Measurements from ENCODE around the gene MAP3K3.

The MAP3K3 gene

DNA sequence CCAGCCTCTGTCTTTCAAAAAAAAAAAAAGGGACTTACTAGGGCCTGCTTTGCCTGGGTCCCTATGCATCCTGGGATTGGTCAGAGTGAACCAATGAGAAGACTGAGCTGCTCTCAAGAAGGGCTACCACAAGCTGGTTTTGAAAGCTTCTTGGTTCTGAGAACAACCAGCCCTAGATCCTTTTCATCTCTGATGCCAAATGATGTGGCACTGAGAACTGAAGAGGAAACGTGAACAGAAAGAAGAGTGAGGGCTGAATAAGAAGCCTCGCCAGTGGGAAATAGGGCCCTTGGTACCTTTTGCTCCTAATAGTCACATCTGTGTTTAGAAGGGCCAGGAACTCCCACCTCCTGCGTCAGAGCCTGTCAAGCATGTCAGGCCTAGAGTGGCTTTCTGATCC is 10.9 kb upstream of the MAP3K3 start:
- no peak for TF ChIP-seq FOXM1 (IDR thresholded peaks at IDR 0.05; ENCODE audit: borderline replicate concordance, low read depth)
- TF ChIP-seq YY1 (IDR thresholded peaks at IDR 0.05; ENCODE audit: low read depth), result no peak
- TF ChIP-seq REST (IDR thresholded peaks at IDR 0.05; ENCODE audit: low read depth), result no peak
- no peak for TF ChIP-seq CREB1 (IDR thresholded peaks at IDR 0.05; ENCODE audit: low read depth)
- no peak for TF ChIP-seq TEAD4 (IDR thresholded peaks at IDR 0.05)
- TF ChIP-seq RAD21 (IDR thresholded peaks at IDR 0.05; ENCODE audit: low read depth), result no peak
- TF ChIP-seq USF1 (IDR thresholded peaks at IDR 0.05), result no peak

GRCh38 chr17:63613663-63614062 is 8.6 kb upstream of the MAP3K3 start:
- no peak for TF ChIP-seq TCF12 (IDR thresholded peaks at IDR 0.05; ENCODE audit: low read depth)
- no peak for TF ChIP-seq FOXM1 (IDR thresholded peaks at IDR 0.05; ENCODE audit: borderline replicate concordance, low read depth)
- TF ChIP-seq YY1 (IDR thresholded peaks at IDR 0.05; ENCODE audit: low read depth), result no peak
- TF ChIP-seq CEBPB (IDR thresholded peaks at IDR 0.05), result no peak
- TF ChIP-seq RAD21 (IDR thresholded peaks at IDR 0.05; ENCODE audit: low read depth), result no peak
- TF ChIP-seq TAF1 (IDR thresholded peaks at IDR 0.05; ENCODE audit: low read depth), result no peak
- no peak for TF ChIP-seq EP300 (IDR thresholded peaks at IDR 0.05; ENCODE audit: borderline replicate concordance)

GRCh38 chr17:63621229-63621683 is 961 bp upstream of the MAP3K3 start:
- TF ChIP-seq, protein P1, sequence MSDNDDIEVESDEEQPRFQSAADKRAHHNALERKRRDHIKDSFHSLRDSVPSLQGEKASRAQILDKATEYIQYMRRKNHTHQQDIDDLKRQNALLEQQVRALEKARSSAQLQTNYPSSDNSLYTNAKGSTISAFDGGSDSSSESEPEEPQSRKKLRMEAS (IDR thresholded peaks at IDR 0.05), result no peak
- TF ChIP-seq RAD21 (IDR thresholded peaks at IDR 0.05; ENCODE audit: low read depth), result no peak
- no peak for TF ChIP-seq EP300 (IDR thresholded peaks at IDR 0.05; ENCODE audit: borderline replicate concordance)
- TF ChIP-seq TAF1 (IDR thresholded peaks at IDR 0.05; ENCODE audit: low read depth), result no peak
- TF ChIP-seq ZBTB7A (IDR thresholded peaks at IDR 0.05; ENCODE audit: low read depth), result no peak
- no peak for TF ChIP-seq FOXM1 (IDR thresholded peaks at IDR 0.05; ENCODE audit: borderline replicate concordance, low read depth)
- no peak for TF ChIP-seq USF1 (IDR thresholded peaks at IDR 0.05)
- no peak for TF ChIP-seq REST (IDR thresholded peaks at IDR 0.05; ENCODE audit: low read depth)
- no peak for TF ChIP-seq CREB1 (IDR thresholded peaks at IDR 0.05; ENCODE audit: low read depth)
- no peak for TF ChIP-seq NFIC (IDR thresholded peaks at IDR 0.05)
- no peak for TF ChIP-seq CEBPB (IDR thresholded peaks at IDR 0.05)
- no peak for TF ChIP-seq TCF12 (IDR thresholded peaks at IDR 0.05; ENCODE audit: low read depth)
- TF ChIP-seq YY1 (IDR thresholded peaks at IDR 0.05; ENCODE audit: low read depth), result no peak
- TF ChIP-seq EGR1 (IDR thresholded peaks at IDR 0.05), result no peak
- no peak for TF ChIP-seq TEAD4 (IDR thresholded peaks at IDR 0.05)

GRCh38 chr17:63622574-63623390 is 565 bp downstream of the MAP3K3 start:
- TF ChIP-seq TAF1 (IDR thresholded peaks at IDR 0.05; ENCODE audit: low read depth), result no peak; the same call in 1 of the 2 replicates
- TF ChIP-seq, protein P1 (IDR thresholded peaks at IDR 0.05), result 0 out of 2 replicates have a peak, but pooled peaks have one; percentile 20
- TF ChIP-seq USF1 (IDR thresholded peaks at IDR 0.05), result no peak
- TF ChIP-seq CEBPB (IDR thresholded peaks at IDR 0.05), result no peak
- no peak; the same call in 1 of the 2 replicates for TF ChIP-seq TCF12 (IDR thresholded peaks at IDR 0.05; ENCODE audit: low read depth)
- TF ChIP-seq EP300 (IDR thresholded peaks at IDR 0.05; ENCODE audit: borderline replicate concordance), result no peak
- peak; percentile 51; the same call in 1 of the 2 replicates for TF ChIP-seq YY1 (IDR thresholded peaks at IDR 0.05; ENCODE audit: low read depth)
- peak; percentile 75 for TF ChIP-seq ZBTB7A (IDR thresholded peaks at IDR 0.05; ENCODE audit: low read depth)
- TF ChIP-seq FOXM1 (IDR thresholded peaks at IDR 0.05; ENCODE audit: borderline replicate concordance, low read depth), result no peak
- no peak for TF ChIP-seq REST (IDR thresholded peaks at IDR 0.05; ENCODE audit: low read depth)
- TF ChIP-seq NFIC (IDR thresholded peaks at IDR 0.05), result no peak
- no peak for TF ChIP-seq TEAD4 (IDR thresholded peaks at IDR 0.05)
- TF ChIP-seq EGR1 (IDR thresholded peaks at IDR 0.05), result no peak
- no peak for TF ChIP-seq CREB1 (IDR thresholded peaks at IDR 0.05; ENCODE audit: low read depth)
- no peak for TF ChIP-seq RAD21 (IDR thresholded peaks at IDR 0.05; ENCODE audit: low read depth)
